ENCODE data around the gene SMPD2.

Gene SMPD2

DNA sequence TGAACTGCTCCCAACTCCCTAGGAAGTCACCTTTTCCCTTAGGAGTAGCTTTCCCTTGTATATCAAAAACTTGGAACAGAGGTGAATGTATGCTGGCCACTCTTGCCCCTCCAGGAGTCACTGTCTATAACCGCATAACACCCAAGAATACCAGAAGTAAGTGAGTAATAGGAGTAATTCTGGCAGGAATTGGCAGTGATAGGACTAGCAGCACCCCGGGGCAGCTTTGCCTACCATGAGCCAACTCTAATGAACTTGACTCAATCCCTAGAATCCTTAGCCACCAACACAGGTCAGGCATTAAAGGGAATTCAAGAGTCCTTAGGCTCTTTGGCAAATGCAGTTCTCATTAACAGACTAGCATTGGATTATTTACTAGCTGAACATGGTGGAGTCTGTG lies 29.5 kb upstream of the SMPD2 start:
- H3K9me3 ChIP-seq (ENCODE audit: low read length): no peaks in the 10 kb centered on the region
- TF ChIP-seq, protein P1, sequence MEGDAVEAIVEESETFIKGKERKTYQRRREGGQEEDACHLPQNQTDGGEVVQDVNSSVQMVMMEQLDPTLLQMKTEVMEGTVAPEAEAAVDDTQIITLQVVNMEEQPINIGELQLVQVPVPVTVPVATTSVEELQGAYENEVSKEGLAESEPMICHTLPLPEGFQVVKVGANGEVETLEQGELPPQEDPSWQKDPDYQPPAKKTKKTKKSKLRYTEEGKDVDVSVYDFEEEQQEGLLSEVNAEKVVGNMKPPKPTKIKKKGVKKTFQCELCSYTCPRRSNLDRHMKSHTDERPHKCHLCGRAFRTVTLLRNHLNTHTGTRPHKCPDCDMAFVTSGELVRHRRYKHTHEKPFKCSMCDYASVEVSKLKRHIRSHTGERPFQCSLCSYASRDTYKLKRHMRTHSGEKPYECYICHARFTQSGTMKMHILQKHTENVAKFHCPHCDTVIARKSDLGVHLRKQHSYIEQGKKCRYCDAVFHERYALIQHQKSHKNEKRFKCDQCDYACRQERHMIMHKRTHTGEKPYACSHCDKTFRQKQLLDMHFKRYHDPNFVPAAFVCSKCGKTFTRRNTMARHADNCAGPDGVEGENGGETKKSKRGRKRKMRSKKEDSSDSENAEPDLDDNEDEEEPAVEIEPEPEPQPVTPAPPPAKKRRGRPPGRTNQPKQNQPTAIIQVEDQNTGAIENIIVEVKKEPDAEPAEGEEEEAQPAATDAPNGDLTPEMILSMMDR (IDR thresholded peaks at IDR 0.05; ENCODE audit: low read length): no peak
- TF ChIP-seq EZH2 (IDR thresholded peaks at IDR 0.05; ENCODE audit: borderline replicate concordance, low read length): no peak

DNA sequence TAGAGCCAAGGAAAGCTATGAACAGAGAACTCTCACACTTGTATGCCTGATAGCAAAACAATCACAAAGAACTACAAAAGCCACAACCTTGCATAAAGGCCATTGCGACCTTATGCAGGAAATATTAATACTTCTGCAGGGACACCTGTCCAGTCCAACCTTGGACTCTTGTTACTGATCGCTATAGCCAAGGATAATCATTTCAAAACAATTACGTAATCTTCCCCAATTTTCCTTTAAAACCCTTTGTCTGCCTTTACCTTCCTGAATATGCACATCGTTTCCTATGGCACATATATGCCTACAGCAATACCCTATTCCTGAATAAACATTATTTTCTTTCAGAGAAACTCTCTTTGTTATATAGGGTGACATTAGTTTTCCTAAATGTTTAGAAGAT lies 22.9 kb upstream of the SMPD2 start:
- Histone ChIP-seq H3K79me2 (ENCODE audit: insufficient read depth, low read length) (no peaks in the 10 kb centered on the region), H3K9ac (ENCODE audit: low read length) (no peak overlapping the region), H3K27me3 (ENCODE audit: insufficient read depth, low read length) (no peaks in the 10 kb centered on the region), H3K4me3 (ENCODE audit: low read depth, low read length, poor library complexity, severe bottlenecking) (no peak overlapping the region), H3K9me3 (ENCODE audit: low read length) (no peaks in the 10 kb centered on the region), H3K4me1 (ENCODE audit: insufficient read depth, low read length, severe bottlenecking) (no peaks in the 10 kb centered on the region), H3K4me2 (ENCODE audit: low read length) (no peak overlapping the region), H2AFZ (ENCODE audit: low read length) (no peak overlapping the region), H4K20me1 (ENCODE audit: insufficient read depth, low read length) (no peaks in the 10 kb centered on the region), H3K9me2 (ENCODE audit: low read depth, low read length) (no peaks in the 10 kb centered on the region), H3F3A (ENCODE audit: insufficient read depth, low read length) (no peaks in the 10 kb centered on the region), H3K36me3 (ENCODE audit: insufficient read depth, low read length) (no peaks in the 10 kb centered on the region), H3K27ac (ENCODE audit: low read depth, low read length, poor library complexity, severe bottlenecking) (no peak overlapping the region)
- TF ChIP-seq, protein P1 (IDR thresholded peaks at IDR 0.05; ENCODE audit: low read length): no peak
- TF ChIP-seq EZH2 (IDR thresholded peaks at IDR 0.05; ENCODE audit: borderline replicate concordance, low read length): no peak

More for the DNA sequence above, 29.5 kb upstream of the SMPD2 start:
- no peak overlapping the region for H3K4me2 ChIP-seq (ENCODE audit: low read length)
- no peak overlapping the region for H3K4me3 ChIP-seq (ENCODE audit: low read depth, low read length, poor library complexity, severe bottlenecking)
- H3K79me2 ChIP-seq (ENCODE audit: insufficient read depth, low read length): no peaks in the 10 kb centered on the region
- no peaks in the 10 kb centered on the region for H3K36me3 ChIP-seq (ENCODE audit: insufficient read depth, low read length)
- H3K9ac ChIP-seq (ENCODE audit: low read length): no peak overlapping the region
- no peaks in the 10 kb centered on the region for H3K4me1 ChIP-seq (ENCODE audit: insufficient read depth, low read length, severe bottlenecking)
- no peaks in the 10 kb centered on the region for H3K27me3 ChIP-seq (ENCODE audit: insufficient read depth, low read length)
- H4K20me1 ChIP-seq (ENCODE audit: insufficient read depth, low read length): no peaks in the 10 kb centered on the region
- no peaks in the 10 kb centered on the region for H3F3A ChIP-seq (ENCODE audit: insufficient read depth, low read length)
- H2AFZ ChIP-seq (ENCODE audit: low read length): no peak overlapping the region
- H3K27ac ChIP-seq (ENCODE audit: low read depth, low read length, poor library complexity, severe bottlenecking): no peak overlapping the region
- no peaks in the 10 kb centered on the region for H3K9me2 ChIP-seq (ENCODE audit: low read depth, low read length)

- Histone ChIP-seq H3K27ac (ENCODE audit: low read depth, low read length, poor library complexity, severe bottlenecking) (no peak overlapping the region), H2AFZ (ENCODE audit: low read length) (no peak overlapping the region), H3K27me3 (ENCODE audit: insufficient read depth, low read length) (no peaks in the 10 kb centered on the region), H3K4me1 (ENCODE audit: insufficient read depth, low read length, severe bottlenecking) (no peaks in the 10 kb centered on the region), H3K9me2 (ENCODE audit: low read depth, low read length) (no peaks in the 10 kb centered on the region), H4K20me1 (ENCODE audit: insufficient read depth, low read length) (no peaks in the 10 kb centered on the region), H3K4me2 (ENCODE audit: low read length) (no peak overlapping the region), H3K36me3 (ENCODE audit: insufficient read depth, low read length) (no peaks in the 10 kb centered on the region), H3K79me2 (ENCODE audit: insufficient read depth, low read length) (no peaks in the 10 kb centered on the region), H3F3A (ENCODE audit: insufficient read depth, low read length) (no peaks in the 10 kb centered on the region), H3K9ac (ENCODE audit: low read length) (no peak overlapping the region), H3K4me3 (ENCODE audit: low read depth, low read length, poor library complexity, severe bottlenecking) (no peak overlapping the region), H3K9me3 (ENCODE audit: low read length) (no peaks in the 10 kb centered on the region)
- TF ChIP-seq, protein P1 (IDR thresholded peaks at IDR 0.05; ENCODE audit: low read length): no peak
- TF ChIP-seq EZH2 (IDR thresholded peaks at IDR 0.05; ENCODE audit: borderline replicate concordance, low read length): no peak
Measured at GRCh38 chr6:109420751-109421150, 19.8 kb upstream of the SMPD2 start.
